IPS-NIHi7 (cell line): ENCODE results near the gene INCENP.
"Not testable (repeated sequence)": the region's sequence is repeated elsewhere in the genome, so short reads cannot be mapped to it uniquely, and the experiment has no call there.

ENCODE experiments used
- DNase-seq: peaks from one replicate; pipeline ENCODE4 v3.0.0; 2012; ENCODE audit warnings: mixed read lengths; ENCODE audit errors: extremely low spot score

The INCENP gene

DNA sequence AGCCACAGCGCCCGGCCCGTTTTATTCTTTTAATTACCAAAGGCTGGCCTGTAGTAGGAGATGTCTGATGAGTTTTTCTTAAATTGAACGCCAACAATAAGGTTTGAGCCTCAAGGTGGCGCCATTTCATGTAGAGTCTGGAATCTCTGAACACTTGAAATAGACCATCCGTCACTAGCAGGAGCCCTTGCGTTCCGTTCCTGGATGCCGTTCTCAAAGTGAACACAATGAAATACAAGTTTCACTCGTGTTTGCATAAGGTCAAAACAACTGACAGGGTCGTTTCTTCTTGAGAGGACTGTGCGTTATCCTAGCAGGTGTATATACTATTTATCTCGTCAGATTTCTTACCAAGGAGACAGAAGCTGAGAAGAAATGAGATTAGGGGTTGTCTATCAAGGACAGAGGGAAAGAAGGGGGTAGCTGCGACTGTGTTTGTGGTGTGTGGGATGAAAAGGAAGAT is 47.5 kb downstream of the INCENP start:
- peak; percentile 77 for DNase-seq

- DNase-seq: no peak
Observed at GRCh38 chr11:62172294-62172693, 48.5 kb downstream of the INCENP start.

- no peak for DNase-seq
Observed at GRCh38 chr11:62176766-62177165, 53.0 kb downstream of the INCENP start.

DNA sequence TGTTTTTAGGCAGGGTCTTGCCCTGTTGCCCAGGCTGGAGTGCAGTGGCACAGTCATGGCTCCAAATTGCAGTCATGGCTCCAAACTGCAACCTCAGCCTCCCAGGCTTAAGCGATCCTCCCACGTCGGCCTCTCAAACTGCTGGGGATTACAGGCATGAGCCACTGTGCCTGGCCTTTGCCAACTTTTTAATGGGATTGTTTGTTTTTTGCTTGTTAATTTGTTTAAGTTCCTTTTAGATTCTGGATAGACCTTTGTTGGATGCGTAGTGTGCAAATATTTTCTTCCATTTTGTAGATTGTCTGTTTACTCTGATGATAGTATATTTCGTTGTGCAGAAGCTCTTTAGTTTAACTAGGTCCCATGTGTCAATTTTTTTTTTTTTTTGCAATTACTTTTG is 56.2 kb downstream of the INCENP start:
- DNase-seq: no peak

DNA sequence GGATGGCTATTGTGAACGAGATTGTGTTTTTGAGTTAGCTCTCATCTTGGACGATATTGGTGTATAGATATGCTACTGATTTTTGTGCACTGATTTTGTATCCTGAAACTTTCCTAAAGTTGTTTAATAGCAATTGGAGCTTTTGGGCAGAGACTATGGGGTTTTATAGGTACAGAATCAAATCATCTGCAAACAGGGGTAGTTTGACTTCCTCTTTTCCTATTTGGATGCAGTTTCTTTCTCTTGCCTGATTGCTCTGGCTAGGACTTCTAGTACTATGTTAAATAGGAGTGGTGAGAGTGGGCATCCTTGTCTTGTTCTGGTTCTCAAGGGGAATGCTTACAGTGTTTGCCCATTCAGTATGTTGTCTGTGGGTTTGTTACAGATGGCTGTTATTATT is 57.3 kb downstream of the INCENP start:
- DNase-seq: no peak

DNA sequence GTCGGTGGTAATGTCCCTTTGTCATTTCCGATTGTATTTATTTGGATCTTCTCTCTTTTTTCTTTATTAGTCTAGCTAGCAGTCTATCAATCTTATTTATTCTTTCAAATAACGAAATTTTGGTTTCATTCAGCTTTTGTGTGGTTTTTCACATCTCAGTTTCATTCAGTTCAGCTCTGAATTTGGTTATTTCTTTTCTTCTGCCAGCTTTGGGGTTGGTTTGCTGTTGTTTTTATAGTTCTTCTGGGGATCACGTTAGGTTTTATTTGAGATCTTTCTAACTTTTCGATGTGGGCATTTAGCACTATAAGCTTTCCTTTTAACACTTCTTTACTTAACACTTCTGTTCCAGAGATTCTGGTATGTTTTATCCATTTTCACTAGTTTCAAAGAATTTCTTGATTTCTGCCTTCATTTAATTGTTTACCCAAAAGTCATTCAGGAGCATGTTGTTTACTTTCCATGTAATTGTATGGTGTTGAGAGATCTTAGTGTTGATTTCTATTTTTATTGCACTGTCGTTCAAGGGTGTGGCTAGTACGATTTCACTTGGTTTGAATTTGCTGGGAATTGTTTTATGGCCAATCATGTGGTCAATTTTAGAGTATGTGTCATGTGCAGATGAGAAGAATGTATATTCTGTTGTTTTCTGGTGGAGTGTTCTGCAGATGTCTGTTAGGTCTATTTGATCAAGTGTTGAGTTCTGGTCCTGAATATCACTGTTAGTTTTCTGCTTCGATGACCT is 58.5 kb downstream of the INCENP start:
- no peak for DNase-seq

DNA sequence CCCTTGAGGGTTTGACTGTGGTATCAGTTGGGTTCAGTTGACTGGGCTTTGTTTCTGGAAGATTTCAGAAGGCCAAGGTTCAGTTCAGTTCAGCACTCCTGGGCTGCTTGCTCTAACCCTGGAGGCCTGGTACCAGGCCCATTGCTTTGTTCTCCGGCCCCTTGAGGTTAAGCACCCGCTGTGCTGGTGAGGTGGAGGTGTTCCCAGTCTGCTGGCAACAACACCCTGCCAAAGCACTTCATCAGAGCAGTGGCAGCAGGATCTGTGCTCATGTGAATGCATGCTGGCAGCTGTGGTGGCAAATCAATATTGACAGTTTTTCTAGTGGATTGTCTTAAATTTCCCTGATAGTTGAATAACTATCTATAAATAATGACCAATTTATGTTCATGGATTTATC is 62.4 kb downstream of the INCENP start:
- no peak for DNase-seq

- no peak for DNase-seq
Observed at GRCh38 chr11:62190011-62190410, 66.2 kb downstream of the INCENP start, which contains the start of gene SCGB1D1. Gene SCGB1D1 (plus strand): TSS chr11:62190216. CDS start chr11:62190285, 69 bp downstream.

- peak; percentile 57 for DNase-seq
Observed at GRCh38 chr11:62193952-62194351, 70.1 kb downstream of the INCENP start.

DNA sequence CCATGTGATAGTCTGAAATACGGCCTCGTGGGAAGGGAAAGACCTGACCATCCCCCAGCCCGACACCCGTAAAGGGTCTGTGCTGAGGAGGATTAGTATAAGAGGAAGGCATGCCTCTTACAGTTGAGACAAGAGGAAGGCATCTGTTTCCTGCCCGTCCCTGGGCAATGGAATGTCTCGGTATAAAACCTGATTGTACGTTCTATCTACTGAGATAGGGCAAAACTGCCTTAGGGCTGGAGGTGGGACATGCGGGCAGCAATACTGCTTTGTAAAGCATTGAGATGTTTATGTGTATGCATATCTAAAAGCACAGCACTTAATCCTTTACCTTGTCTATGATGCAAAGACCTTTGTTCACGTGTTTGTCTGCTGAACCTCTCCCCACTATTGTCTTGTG is 71.2 kb downstream of the INCENP start:
- DNase-seq: not testable (repeated sequence)

DNA sequence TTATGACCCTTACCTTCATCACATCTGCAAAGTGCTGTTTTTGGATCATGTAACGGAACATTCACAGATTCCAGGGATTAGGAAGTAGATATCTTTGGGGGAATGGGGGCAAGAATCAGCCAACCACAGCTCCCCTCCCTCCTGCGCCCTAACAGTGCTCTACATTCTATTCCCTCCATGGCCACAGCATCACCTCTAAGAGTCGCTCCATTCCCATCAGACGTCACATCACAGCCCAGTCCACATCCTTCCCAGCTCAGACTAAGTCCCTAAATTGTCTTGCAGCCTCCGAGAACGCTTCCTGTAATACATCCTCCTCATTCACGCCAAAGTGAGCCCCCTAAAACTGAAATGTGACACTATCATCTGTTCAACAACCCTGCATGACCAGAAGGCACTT is 72.1 kb downstream of the INCENP start:
- peak; percentile 18 for DNase-seq

- not testable (repeated sequence) for DNase-seq
Observed at GRCh38 chr11:62197400-62197799, 73.6 kb downstream of the INCENP start.

DNA sequence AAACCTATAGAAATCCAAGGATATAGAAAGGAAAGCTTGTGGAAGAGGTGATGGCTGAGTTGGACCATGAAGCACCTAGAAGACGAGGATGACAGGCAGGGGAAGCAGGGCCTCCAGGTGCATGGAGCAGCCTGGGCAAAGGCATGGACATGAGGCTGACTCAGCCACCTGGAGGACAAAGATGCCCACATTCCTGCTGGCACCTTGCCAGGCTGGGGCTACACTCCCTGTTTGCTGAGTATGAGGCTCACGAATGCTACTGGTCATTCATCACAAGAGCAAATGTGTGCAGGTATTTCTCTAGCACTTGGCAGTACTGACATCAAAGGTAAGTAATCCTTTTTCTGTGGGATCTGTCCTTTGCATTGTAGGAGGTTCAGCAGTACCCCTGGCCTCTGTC is 77.6 kb downstream of the INCENP start:
- no peak for DNase-seq
